IMR-90 (cell line): Measurements from ENCODE around the gene TRIO. TPM values are rescaled to one million over a fixed set of nuclear protein-coding genes. Genes with fewer than 3 reads are reported as not detected.

Source experiments
- ATAC-seq: fragments of 200-7000 bp; cut with Tn5 transposase; 2 replicates; pipeline ENCODE4 v1.9.1; 2020; ENCODE audit warnings: low read depth, mild to moderate bottlenecking, moderate library complexity
- BruUV-seq: library from RNA; stranded (reverse); fragments of 400-500 nt; replicated peaks from 2 replicates; lab custom pipeline; 2021; lab: Mats Ljungman, UMichigan
- CTCF ChIA-PET: fragments of 300-600 bp; formaldehyde crosslinking; extraction: SDS; loops from one replicate; lab custom pipeline; 2021; ENCODE audit warnings: antibody characterized with exemption; lab: Yijun Ruan, JAX
- POLR2A ChIA-PET: fragments of 300-600 bp; sonication (Branson Sonifier 250); formaldehyde crosslinking; loops from one replicate; lab custom pipeline; 2022; ENCODE audit warnings: antibody characterized with exemption; ENCODE audit not compliant: unreplicated experiment; lab: Charles Lee
- DNase-seq: peaks from one replicate; pipeline ENCODE4 v3.0.0; 2013
- H2AFZ ChIP-seq: replicated peaks from 2 replicates; pipeline ENCODE3; 2013; ENCODE audit warnings: low read length, mild to moderate bottlenecking; ENCODE audit not compliant: poor library complexity
- H2AK5ac ChIP-seq: 2 replicates; pipeline ENCODE4 v1.6.1; 2013; ENCODE audit warnings: low read depth, low read length, inconsistent platforms
- H2AK9ac ChIP-seq: replicated peaks from 2 replicates; pipeline ENCODE3; 2013; ENCODE audit warnings: mild to moderate bottlenecking, low read depth, low read length, moderate library complexity; ENCODE audit not compliant: poor library complexity
- H2BK120ac ChIP-seq: 2 replicates; pipeline ENCODE4 v1.6.1; 2013; ENCODE audit warnings: low read depth, low read length, inconsistent platforms
- H2BK15ac ChIP-seq: 3 replicates; pipeline ENCODE4 v1.6.1; 2013; ENCODE audit warnings: low read depth, low read length, inconsistent platforms
- H2BK20ac ChIP-seq: 2 replicates; pipeline ENCODE4 v1.6.1; 2013; ENCODE audit warnings: low read depth, mild to moderate bottlenecking, inconsistent platforms, low read length, moderate library complexity
- H2BK5ac ChIP-seq: 2 replicates; pipeline ENCODE4 v1.6.1; 2013; ENCODE audit warnings: mild to moderate bottlenecking, low read depth, low read length, inconsistent platforms; ENCODE audit not compliant: poor library complexity, severe bottlenecking
- H3K14ac ChIP-seq: replicated peaks from 2 replicates; pipeline ENCODE4 v1.6.1; 2013; ENCODE audit warnings: low read depth, low read length, inconsistent platforms
- H3K18ac ChIP-seq: 2 replicates; pipeline ENCODE4 v1.6.1; 2013; ENCODE audit warnings: low read depth, low read length, control low read depth
- H3K23ac ChIP-seq: 2 replicates; pipeline ENCODE4 v1.6.1; 2013; ENCODE audit warnings: low read depth, low read length, inconsistent platforms
- H3K27ac ChIP-seq: 2 replicates; pipeline ENCODE4 v1.5.1; 2013; ENCODE audit warnings: mild to moderate bottlenecking, control low read depth, low read length; ENCODE audit not compliant: insufficient read depth
- H3K27me3 ChIP-seq: 2 replicates; pipeline ENCODE4 v1.6.1; 2013; ENCODE audit warnings: low read length; ENCODE audit not compliant: control insufficient read depth, insufficient read depth
- H3K36me3 ChIP-seq: 2 replicates; pipeline ENCODE4 v1.6.1; 2013; ENCODE audit warnings: low read length, mixed read lengths; ENCODE audit not compliant: control insufficient read depth, insufficient read depth
- H3K4ac ChIP-seq: 2 replicates; pipeline ENCODE4 v1.6.1; 2013; ENCODE audit warnings: low read depth, low read length, inconsistent platforms
- H3K4me1 ChIP-seq: 2 replicates; pipeline ENCODE4 v1.6.1; 2013; ENCODE audit warnings: low read length, mixed read lengths; ENCODE audit not compliant: control insufficient read depth, insufficient read depth
- H3K4me2 ChIP-seq: 2 replicates; pipeline ENCODE4 v1.6.1; 2013; ENCODE audit warnings: low read depth, mild to moderate bottlenecking, control low read depth, low read length, moderate library complexity
- H3K4me3 ChIP-seq: 2 replicates; pipeline ENCODE4 v1.5.1; 2013; ENCODE audit warnings: low read depth, mild to moderate bottlenecking, control low read depth, low read length, moderate library complexity; ENCODE audit not compliant: insufficient read depth
- H3K56ac ChIP-seq: 2 replicates; pipeline ENCODE4 v1.6.1; 2013; ENCODE audit warnings: low read length, inconsistent platforms; ENCODE audit not compliant: insufficient read depth; ENCODE audit errors: extremely low read depth
- H3K79me1 ChIP-seq, 2 experiments: 2 replicates each; pipeline ENCODE4 v1.6.1; 2013; ENCODE audit warnings: low read length in 2 of 2, inconsistent platforms in 1 of 2, low read depth in 1 of 2
- H3K9ac ChIP-seq: 2 replicates; pipeline ENCODE4 v1.6.1; 2013; ENCODE audit warnings: low read depth, low read length, control low read depth
- H3K9me1 ChIP-seq: 2 replicates; pipeline ENCODE4 v1.6.1; 2013; ENCODE audit warnings: low read length, inconsistent platforms; ENCODE audit not compliant: insufficient read depth
- H3K9me3 ChIP-seq: 2 replicates; pipeline ENCODE4 v1.6.1; 2013; ENCODE audit warnings: low read length; ENCODE audit not compliant: control insufficient read depth, insufficient read depth
- H4K20me1 ChIP-seq: 2 replicates; pipeline ENCODE4 v1.6.1; 2013; ENCODE audit warnings: low read length, inconsistent platforms; ENCODE audit not compliant: insufficient read depth
- H4K5ac ChIP-seq: 2 replicates; pipeline ENCODE4 v1.6.1; 2013; ENCODE audit warnings: mild to moderate bottlenecking, low read depth, low read length, control low read depth
- H4K8ac ChIP-seq, 2 experiments: 2 replicates each; pipeline ENCODE4 v1.6.1; 2013; ENCODE audit warnings: low read depth in 2 of 2, low read length in 2 of 2, control low read depth in 1 of 2, inconsistent platforms in 1 of 2
- H4K91ac ChIP-seq: 2 replicates; pipeline ENCODE4 v1.6.1; 2013; ENCODE audit warnings: low read depth, low read length, inconsistent platforms; ENCODE audit not compliant: insufficient read depth
- BHLHE40 ChIP-seq: fragments of 150-350 bp; IDR thresholded peaks from 2 replicates; pipeline ENCODE4 v1.6.1; 2016; ENCODE audit warnings: mild to moderate bottlenecking, low read depth, low read length
- RAD21 ChIP-seq: IDR thresholded peaks from 2 replicates; pipeline ENCODE4 v1.6.1; 2012; ENCODE audit warnings: low read length, improper control_type of control experiment
- WGBS, 2 experiments: methylation state at CpG; one replicate each; pipeline versions ENCODE4 v1.1.5 to v1.1.7; 2013; ENCODE audit warnings: missing lambda C conversion rate in 2 of 2; ENCODE audit not compliant: insufficient read length in 1 of 2; ENCODE audit errors: extremely low coverage in 2 of 2; 5-methylcytosine and 5-hydroxymethylcytosine counted together
- dilution Hi-C: fragments of 300-500 bp; cut with HindIII; formaldehyde crosslinking; loops from one replicate; pipeline ENCODE4 v1.14.3; 2018; ENCODE audit warnings: low sequenced_read_pairs; ENCODE audit not compliant: unreplicated experiment
- in situ Hi-C: fragments of 300-500 bp; cut with MboI; formaldehyde crosslinking; loops from 3 replicates; pipeline ENCODE4 v1.14.3; 2019; ENCODE audit warnings: low sequenced_read_pairs, inconsistent platforms, mixed read lengths
- intact Hi-C: fragments of 100-400 bp; cut with micrococcal nuclease; formaldehyde crosslinking; loops from 2 replicates; pipeline ENCODE4 v1.10.0; 2022
- polyA plus RNA-seq, 3 experiments: library from polyadenylated mRNA; depleted of rRNA; stranded (reverse); fragments of >200 nt; gene quantifications; 2 replicates each; pipeline ENCODE4 v1.2.3, GENCODE V29; 2012; ENCODE audit warnings: low replicate concordance in 1 of 3
- total RNA-seq: library from RNA; depleted of rRNA; stranded (reverse); fragments of >200 nt; gene quantifications from 2 replicates; pipeline ENCODE4 v1.2.3, GENCODE V29; 2012

TRIO gene
- total and polyA plus RNA-seq, 2 of the 4 experiments (the other 2 are of a cell fraction), result 206 to 522 TPM

DNA sequence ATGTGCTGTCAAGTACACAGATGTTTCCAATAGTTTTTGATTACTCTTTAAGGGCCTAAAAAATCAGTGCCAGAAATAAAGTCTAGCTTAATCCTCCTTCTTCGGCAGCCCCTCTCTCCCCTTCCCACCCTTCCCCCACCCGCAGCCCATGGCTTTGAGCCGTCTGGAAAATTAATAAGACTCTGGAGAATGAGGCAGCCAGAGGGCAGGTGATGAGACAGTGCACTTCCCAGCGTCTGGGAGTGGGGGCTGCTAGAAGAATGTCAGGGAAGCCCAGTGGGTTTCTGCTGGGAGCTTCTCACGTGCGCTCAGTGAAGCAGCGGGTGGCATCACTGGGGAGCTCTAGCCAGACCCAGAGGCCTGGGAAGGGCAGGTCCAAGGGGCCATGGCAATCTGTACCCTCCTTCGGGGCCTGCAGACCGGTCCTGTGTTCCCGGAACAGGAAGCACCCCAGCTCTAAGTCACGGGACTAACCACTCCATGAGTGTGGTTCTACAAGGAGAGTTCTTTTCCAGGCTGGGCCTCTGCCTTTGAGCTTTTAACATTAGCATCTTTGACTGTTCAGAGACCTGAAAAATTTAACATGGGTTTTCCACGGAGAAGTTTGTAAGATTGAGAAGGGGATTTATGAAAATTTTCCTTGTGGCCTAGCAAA, 273.6 kb downstream of the TRIO start:
- Histone ChIP-seq H3K79me1 (peaks cover 51 to 93% of the 10 kb centered on the region in 2 experiments), H3K4ac (no peak overlapping the region), H3K36me3 (peaks cover 74% of the 10 kb centered on the region), H3K23ac (no peak overlapping the region; the same call in 1 of the 2 replicates), H3K4me1 (peaks cover 41% of the 10 kb centered on the region), H3K56ac (no peak overlapping the region), H3K14ac (0 out of 2 replicates have a peak overlapping the region, but pooled peaks have one; percentile 58), H3K9me3 (no peaks in the 10 kb centered on the region), H2AK9ac (no peak overlapping the region), H3K4me3 (no peak overlapping the region), H2AFZ (no peak overlapping the region), H2BK5ac (peak overlapping the region; percentile 37), H2AK5ac (no peak overlapping the region), H2BK20ac (0 out of 2 replicates have a peak overlapping the region, but pooled peaks have one; percentile 20), H4K91ac (no peak overlapping the region), H3K9me1 (peaks cover 55% of the 10 kb centered on the region), H3K27ac (peak overlapping the region; percentile 74), H3K18ac (no peak overlapping the region), H3K4me2 (0 out of 2 replicates have a peak overlapping the region, but pooled peaks have one; percentile 5), H3K9ac (no peak overlapping the region), H4K20me1 (peaks cover 99% of the 10 kb centered on the region), H3K27me3 (no peaks in the 10 kb centered on the region), H2BK15ac (no peak overlapping the region), H4K5ac (no peak overlapping the region; the same call in 1 of the 2 replicates), H2BK120ac (no peak overlapping the region), H4K8ac (peak overlapping the region in 1 of 2 experiments; percentile 12; a peak in 1 of 4 replicates)
- no peak for TF ChIP-seq RAD21
- TF ChIP-seq BHLHE40, result peak; percentile 30; the same call in 1 of the 2 replicates
- CTCF ChIA-PET, result interaction anchor here (1.4 to 1.8 kb wide), 2 partner anchors 10 to 232 kb away, joined by 4 to 8 read pairs; no protein-coding TSS in a partner anchor
- intact Hi-C loops, result loop anchor here (5.0 kb wide), 1 partner anchor 56 kb away; no protein-coding TSS in a partner anchor
- 88% methylated on average over 4 of the region's 12 CpGs; no CpG with 5 or more reads in 1 of the 2 experiments for WGBS, 2 experiments
- ATAC-seq (peak; percentile 7; the same call in 1 of the 2 replicates), DNase-seq (no peak)
- BruUV-seq, result no TSS peak
- dilution Hi-C loops, result no loop called here
- POLR2A ChIA-PET, result no interaction called here
- in situ Hi-C loops, result loop anchor here (25.0 kb wide), 1 partner anchor 596 kb away; no protein-coding TSS in a partner anchor
